ENCODE results near the gene KBTBD12. TPM values are rescaled to one million over a fixed set of nuclear protein-coding genes. Genes with fewer than 3 reads are reported as not detected.

Gene KBTBD12
- total and polyA plus RNA-seq, 4 donors, result 0.02 to 0.89 (median 0.08) TPM; not detected in 1

GRCh38 chr3:127925384-127925783, 10.4 kb downstream of the KBTBD12 start (continued):
- TF ChIP-seq YY1 (IDR thresholded peaks at IDR 0.05), result no peak
- no peak for TF ChIP-seq ATF3 (IDR thresholded peaks at IDR 0.05)

GRCh38 chr3:127927829-127928604, 13.0 kb downstream of the KBTBD12 start:
- no peaks in the 10 kb centered on the region for H3K36me3 ChIP-seq (ENCODE audit: control insufficient read depth in 4 of 4, insufficient read depth in 3 of 4, low read depth in 1 of 4, low read length in 3 of 4)
- H3K27ac ChIP-seq (ENCODE audit: low read depth in 1 of 2, low read length in 2 of 2), result no peak overlapping the region
- no peaks in the 10 kb centered on the region for H3K9me3 ChIP-seq (ENCODE audit: control insufficient read depth in 4 of 4, low read length in 3 of 4)
- no peak overlapping the region for H3K4me3 ChIP-seq (ENCODE audit: low read depth in 1 of 3, low read length in 3 of 3)
- no peak for DNase-seq (ENCODE audit: low spot score)
- H3K4me1 ChIP-seq (ENCODE audit: control insufficient read depth in 4 of 4, insufficient read depth in 4 of 4, low read length in 3 of 4), result no peaks in the 10 kb centered on the region
- 90% methylated on average over 3 of the region's 3 CpGs for WGBS
- H3K27me3 ChIP-seq (ENCODE audit: control insufficient read depth in 4 of 4, insufficient read depth in 4 of 4, low read length in 3 of 4), result no peaks in the 10 kb centered on the region
- TF ChIP-seq RAD21 (IDR thresholded peaks at IDR 0.05) (no peak), JUND (IDR thresholded peaks at IDR 0.05) (no peak), YY1 (IDR thresholded peaks at IDR 0.05) (no peak), ATF3 (IDR thresholded peaks at IDR 0.05) (no peak), ZBTB33 (IDR thresholded peaks at IDR 0.05) (no peak), FOXA1 (IDR thresholded peaks at IDR 0.05) (no peak), NR2F2 (IDR thresholded peaks at IDR 0.05) (no peak), RXRA (IDR thresholded peaks at IDR 0.05) (no peak), FOXA2 (IDR thresholded peaks at IDR 0.05) (no peak)
- no peak overlapping the region for H3K9ac ChIP-seq (ENCODE audit: low read depth in 1 of 2, low read length in 2 of 2)

GRCh38 chr3:127929818-127930413, 14.9 kb downstream of the KBTBD12 start:
- no peaks in the 10 kb centered on the region for H3K4me1 ChIP-seq (ENCODE audit: control insufficient read depth in 4 of 4, insufficient read depth in 4 of 4, low read length in 3 of 4)
- DNase-seq (ENCODE audit: low spot score), result no peak
- H3K36me3 ChIP-seq (ENCODE audit: control insufficient read depth in 4 of 4, insufficient read depth in 3 of 4, low read depth in 1 of 4, low read length in 3 of 4), result no peaks in the 10 kb centered on the region
- no peak overlapping the region for H3K9ac ChIP-seq (ENCODE audit: low read depth in 1 of 2, low read length in 2 of 2)
- H3K27me3 ChIP-seq (ENCODE audit: control insufficient read depth in 4 of 4, insufficient read depth in 4 of 4, low read length in 3 of 4), result no peaks in the 10 kb centered on the region
- no peak overlapping the region for H3K4me3 ChIP-seq (ENCODE audit: low read depth in 1 of 3, low read length in 3 of 3)
- WGBS, result 84% methylated on average over 5 of the region's 5 CpGs
- H3K27ac ChIP-seq (ENCODE audit: low read depth in 1 of 2, low read length in 2 of 2), result no peak overlapping the region
- H3K9me3 ChIP-seq (ENCODE audit: control insufficient read depth in 4 of 4, low read length in 3 of 4), result no peaks in the 10 kb centered on the region
- TF ChIP-seq RXRA (IDR thresholded peaks at IDR 0.05) (no peak), HNF4G (IDR thresholded peaks at IDR 0.05) (no peak), RAD21 (IDR thresholded peaks at IDR 0.05) (no peak), FOXA2 (IDR thresholded peaks at IDR 0.05) (no peak), EGR1 (IDR thresholded peaks at IDR 0.05; ENCODE audit: low read depth in 2 of 2) (no peak), SP1 (IDR thresholded peaks at IDR 0.05) (no peak), TAF1 (conservative IDR thresholded peaks at IDR 0.05) (no peak), CTCF (IDR thresholded peaks at IDR 0.05; ENCODE audit: low read depth, low read length, missing input control) (no peak), REST (IDR thresholded peaks at IDR 0.05) (no peak), MAX (IDR thresholded peaks at IDR 0.05) (no peak), ZBTB33 (IDR thresholded peaks at IDR 0.05) (no peak), GABPA (IDR thresholded peaks at IDR 0.05 in 1 of 2, conservative IDR thresholded peaks at IDR 0.05 in 1 of 2) (no peak), NR2F2 (IDR thresholded peaks at IDR 0.05) (no peak), FOXA1 (IDR thresholded peaks at IDR 0.05) (no peak), HNF4A (conservative IDR thresholded peaks at IDR 0.05) (no peak), ATF3 (IDR thresholded peaks at IDR 0.05) (no peak), YY1 (IDR thresholded peaks at IDR 0.05) (no peak)

Measured in liver (tissue), 9 donors.